Loucy (cell line): ENCODE data around the gene TRPM3.

Source experiments
- H2AFZ ChIP-seq: fragments of 200-600 bp; sonication (generic); 2 replicates; pipeline ENCODE4 v1.6.0; 2016; ENCODE audit warnings: antibody characterized with exemption, mild to moderate bottlenecking, low read length, moderate library complexity
- H3F3A ChIP-seq: fragments of 200-600 bp; 2 replicates; pipeline ENCODE4 v1.6.0; 2016; ENCODE audit warnings: antibody characterized with exemption, low read depth, mild to moderate bottlenecking
- H3K27me3 ChIP-seq: fragments of 200-600 bp; sonication (generic); 2 replicates; pipeline ENCODE4 v1.6.1; 2014; ENCODE audit warnings: low read length, mild to moderate bottlenecking; ENCODE audit not compliant: insufficient read depth, poor library complexity, severe bottlenecking
- H3K36me3 ChIP-seq: fragments of 200-600 bp; sonication (generic); 2 replicates; pipeline ENCODE4 v1.6.1; 2016; ENCODE audit warnings: low read length; ENCODE audit not compliant: insufficient read depth
- H3K4me1 ChIP-seq: fragments of 200-600 bp; sonication (generic); 2 replicates; pipeline ENCODE4 v1.5.1; 2014; ENCODE audit warnings: low read length, mild to moderate bottlenecking; ENCODE audit not compliant: insufficient read depth, poor library complexity, severe bottlenecking
- H3K4me2 ChIP-seq: fragments of 200-600 bp; sonication (generic); 2 replicates; pipeline ENCODE4 v1.6.0; 2014; ENCODE audit warnings: antibody characterized with exemption, low read length, low read depth, mild to moderate bottlenecking; ENCODE audit not compliant: poor library complexity, severe bottlenecking
- H3K4me3 ChIP-seq: fragments of 200-600 bp; sonication (generic); 2 replicates; pipeline ENCODE4 v1.5.1; 2014; ENCODE audit warnings: low read length, mild to moderate bottlenecking, mixed read lengths; ENCODE audit not compliant: poor library complexity, severe bottlenecking
- H3K79me2 ChIP-seq: fragments of 200-600 bp; sonication (generic); 2 replicates; pipeline ENCODE4 v1.6.1; 2014; ENCODE audit warnings: low read length; ENCODE audit not compliant: insufficient read depth
- H3K9ac ChIP-seq: fragments of 200-600 bp; sonication (generic); 2 replicates; pipeline ENCODE4 v1.6.0; 2014; ENCODE audit warnings: mild to moderate bottlenecking, low read depth, low read length, moderate library complexity; ENCODE audit not compliant: poor library complexity, severe bottlenecking
- H3K9me2 ChIP-seq: fragments of 200-600 bp; sonication (generic); replicated peaks from 2 replicates; pipeline ENCODE4 v1.6.1; 2016; ENCODE audit warnings: low read depth, low read length, mixed read lengths
- H3K9me3 ChIP-seq: fragments of 200-600 bp; sonication (generic); 2 replicates; pipeline ENCODE4 v1.6.1; 2014; ENCODE audit warnings: mild to moderate bottlenecking, antibody characterized with exemption, low read length, low read depth; ENCODE audit not compliant: insufficient read depth
- H4K20me1 ChIP-seq: fragments of 200-600 bp; sonication (generic); 2 replicates; pipeline ENCODE4 v1.6.0; 2014; ENCODE audit warnings: antibody characterized with exemption, low read length, mild to moderate bottlenecking; ENCODE audit not compliant: insufficient read depth, poor library complexity, severe bottlenecking
- CTCF ChIP-seq: fragments of 200-600 bp; sonication (generic); conservative IDR thresholded peaks from 2 replicates; pipeline ENCODE4 v1.5.1; 2014; ENCODE audit warnings: mild to moderate bottlenecking, antibody characterized with exemption, low read length
- EZH2phosphoT487 ChIP-seq: fragments of 200-600 bp; IDR thresholded peaks from 2 replicates; pipeline ENCODE4 v1.6.1; 2018; ENCODE audit warnings: antibody characterized with exemption, mild to moderate bottlenecking, moderate library complexity, borderline replicate concordance

Gene TRPM3

GRCh38 chr9:70979966-70980365, 141.5 kb downstream of the TRPM3 start:
- Histone ChIP-seq H4K20me1 (no peaks in the 10 kb centered on the region), H3K9me2 (no peaks in the 10 kb centered on the region), H2AFZ (no peak overlapping the region), H3K36me3 (no peaks in the 10 kb centered on the region), H3K4me1 (no peaks in the 10 kb centered on the region), H3K9ac (no peak overlapping the region), H3K79me2 (no peaks in the 10 kb centered on the region), H3F3A (no peaks in the 10 kb centered on the region), H3K27me3 (no peaks in the 10 kb centered on the region), H3K9me3 (peaks cover 7% of the 10 kb centered on the region; the same call in 1 of the 2 replicates), H3K4me3 (no peak overlapping the region), H3K4me2 (no peak overlapping the region)
- TF ChIP-seq CTCF: no peak
- TF ChIP-seq EZH2phosphoT487: no peak

GRCh38 chr9:70978085-70978484, 143.3 kb downstream of the TRPM3 start:
- H3K4me2 ChIP-seq: no peak overlapping the region
- H3K9me3 ChIP-seq: no peaks in the 10 kb centered on the region
- no peak overlapping the region for H3K4me3 ChIP-seq
- no peaks in the 10 kb centered on the region for H3K4me1 ChIP-seq
- no peak overlapping the region for H3K9ac ChIP-seq
- H3K9me2 ChIP-seq: no peaks in the 10 kb centered on the region
- no peaks in the 10 kb centered on the region for H3F3A ChIP-seq
- H2AFZ ChIP-seq: no peak overlapping the region
- H3K27me3 ChIP-seq: no peaks in the 10 kb centered on the region
- TF ChIP-seq CTCF (no peak), EZH2phosphoT487 (no peak)
- H4K20me1 ChIP-seq: no peaks in the 10 kb centered on the region
- H3K36me3 ChIP-seq: no peaks in the 10 kb centered on the region
- no peaks in the 10 kb centered on the region for H3K79me2 ChIP-seq

- TF ChIP-seq EZH2phosphoT487 (no peak), CTCF (no peak)
- H3K79me2 ChIP-seq: no peaks in the 10 kb centered on the region
- H3K9ac ChIP-seq: no peak overlapping the region
- no peaks in the 10 kb centered on the region for H3K27me3 ChIP-seq
- H3K4me2 ChIP-seq: no peak overlapping the region
- H2AFZ ChIP-seq: no peak overlapping the region
- no peaks in the 10 kb centered on the region for H3K4me1 ChIP-seq
- no peak overlapping the region for H3K4me3 ChIP-seq
- H3K9me3 ChIP-seq: no peaks in the 10 kb centered on the region
- no peaks in the 10 kb centered on the region for H3K36me3 ChIP-seq
- H3F3A ChIP-seq: no peaks in the 10 kb centered on the region
- no peaks in the 10 kb centered on the region for H4K20me1 ChIP-seq
- no peaks in the 10 kb centered on the region for H3K9me2 ChIP-seq
These were observed 145.6 kb downstream of the TRPM3 start for GRCh38 chr9:70975821-70976220.
